GM19238 (cell line): ENCODE measurements around the gene BLOC1S5.

ENCODE experiments used
- DNase-seq: peaks from one replicate; pipeline ENCODE4 v3.0.0; 2011; ENCODE audit warnings: low spot score; ENCODE audit not compliant: insufficient read length

BLOC1S5 gene

GRCh38 chr6:8082572-8082953 lies 18.4 kb upstream of the BLOC1S5 start:
- no peak for DNase-seq

GRCh38 chr6:8080362-8081151 lies 16.4 kb upstream of the BLOC1S5 start:
- no peak for DNase-seq

- DNase-seq: no peak
Measured at GRCh38 chr6:8079126-8079525, 14.9 kb upstream of the BLOC1S5 start.

- no peak for DNase-seq
Measured at GRCh38 chr6:8077991-8078390, 13.8 kb upstream of the BLOC1S5 start.

GRCh38 chr6:8075704-8076103 lies 11.5 kb upstream of the BLOC1S5 start:
- DNase-seq: no peak

GRCh38 chr6:8075185-8075584 lies 11.0 kb upstream of the BLOC1S5 start:
- no peak for DNase-seq

GRCh38 chr6:8074213-8074612 lies 10.0 kb upstream of the BLOC1S5 start:
- DNase-seq: no peak

- DNase-seq: no peak
Measured at GRCh38 chr6:8073758-8074157, 9.6 kb upstream of the BLOC1S5 start.

GRCh38 chr6:8070718-8071117 lies 6.5 kb upstream of the BLOC1S5 start:
- DNase-seq: no peak

- no peak for DNase-seq
Measured at GRCh38 chr6:8069631-8070284, 5.6 kb upstream of the BLOC1S5 start.

- DNase-seq: no peak
Measured at GRCh38 chr6:8069151-8069550, 5.0 kb upstream of the BLOC1S5 start.

- no peak for DNase-seq
Measured at GRCh38 chr6:8066108-8066507, 1.9 kb upstream of the BLOC1S5 start.

- DNase-seq: no peak
Measured at GRCh38 chr6:8065519-8065911, 1.3 kb upstream of the BLOC1S5 start.

GRCh38 chr6:8064638-8065518 lies 689 bp upstream of the BLOC1S5 start:
- DNase-seq: no peak

- DNase-seq: no peak
Measured at GRCh38 chr6:8061736-8062135, 2.5 kb downstream of the BLOC1S5 start.

- DNase-seq: no peak
Measured at GRCh38 chr6:8060346-8060745, 3.8 kb downstream of the BLOC1S5 start.

- no peak for DNase-seq
Measured at GRCh38 chr6:8059129-8059528, 5.1 kb downstream of the BLOC1S5 start.

- no peak for DNase-seq
Measured at GRCh38 chr6:8057793-8058192, 6.4 kb downstream of the BLOC1S5 start.

GRCh38 chr6:8057263-8057662 lies 6.9 kb downstream of the BLOC1S5 start:
- DNase-seq: no peak

GRCh38 chr6:8054276-8054675 lies 9.9 kb downstream of the BLOC1S5 start:
- DNase-seq: no peak

GRCh38 chr6:8047541-8048292 lies 16.5 kb downstream of the BLOC1S5 start:
- DNase-seq: no peak
